Activated CD4-positive, alpha-beta T cell treated with anti-CD3 and anti-CD28 coated beads for 36 hours (primary cell): ENCODE measurements around the gene RBM38. TPM values are rescaled to one million over a fixed set of nuclear protein-coding genes. Genes with fewer than 3 reads are reported as not detected.

ENCODE experiments used
- ATAC-seq: fragments of 200-7000 bp; cut with Tn5 transposase; one replicate; pipeline ENCODE4 v1.10.0; 2021; ENCODE audit warnings: mild to moderate bottlenecking, moderate library complexity
- CTCF ChIA-PET: fragments of 350-600 bp; sonication (Branson Sonifier 250); formaldehyde crosslinking; loops from one replicate; lab custom pipeline; 2021; ENCODE audit warnings: antibody characterized with exemption; lab: Charles Lee
- POLR2A ChIA-PET: fragments of 350-600 bp; sonication (Branson Sonifier 250); formaldehyde crosslinking; loops from one replicate; lab custom pipeline; 2021; ENCODE audit warnings: antibody characterized with exemption, inconsistent platforms; lab: Charles Lee
- DNase-seq: peaks from one replicate; pipeline ENCODE4 v3.0.0-alpha.2; 2020
- H3K27ac Mint-ChIP-seq: one replicate; pipeline ENCODE4 v1.8.0; 2021; ENCODE audit warnings: mixed read lengths
- H3K27me3 Mint-ChIP-seq: one replicate; pipeline ENCODE4 v1.8.0; 2021; ENCODE audit warnings: mixed read lengths
- H3K36me3 Mint-ChIP-seq: one replicate; pipeline ENCODE4 v1.8.0; 2021; ENCODE audit warnings: low read depth, mixed read lengths
- H3K4me1 Mint-ChIP-seq: one replicate; pipeline ENCODE4 v1.8.0; 2021; ENCODE audit warnings: mixed read lengths
- H3K4me3 Mint-ChIP-seq: one replicate; pipeline ENCODE4 v1.8.0; 2021; ENCODE audit warnings: mild to moderate bottlenecking, moderate library complexity, mixed read lengths
- H3K9me3 Mint-ChIP-seq: one replicate; pipeline ENCODE4 v1.8.0; 2021; ENCODE audit warnings: low read depth, mixed read lengths
- intact Hi-C, 2 experiments: fragments of 100-400 bp; cut with DNase I in 1 of 2; cut with micrococcal nuclease in 1 of 2; formaldehyde crosslinking; loops; one replicate each; pipeline versions ENCODE4 v1.14.2 to v1.15.1; 2022 to 2024; cut with DNase I, micrococcal nuclease
- total RNA-seq, 2 experiments: library from RNA; stranded (reverse); gene quantifications; one replicate each; pipeline ENCODE4 v1.2.3, GENCODE V29; 2021

The RBM38 gene
- total RNA-seq, 2 experiments from 2014 or later = 96.5 to 101 TPM

DNA sequence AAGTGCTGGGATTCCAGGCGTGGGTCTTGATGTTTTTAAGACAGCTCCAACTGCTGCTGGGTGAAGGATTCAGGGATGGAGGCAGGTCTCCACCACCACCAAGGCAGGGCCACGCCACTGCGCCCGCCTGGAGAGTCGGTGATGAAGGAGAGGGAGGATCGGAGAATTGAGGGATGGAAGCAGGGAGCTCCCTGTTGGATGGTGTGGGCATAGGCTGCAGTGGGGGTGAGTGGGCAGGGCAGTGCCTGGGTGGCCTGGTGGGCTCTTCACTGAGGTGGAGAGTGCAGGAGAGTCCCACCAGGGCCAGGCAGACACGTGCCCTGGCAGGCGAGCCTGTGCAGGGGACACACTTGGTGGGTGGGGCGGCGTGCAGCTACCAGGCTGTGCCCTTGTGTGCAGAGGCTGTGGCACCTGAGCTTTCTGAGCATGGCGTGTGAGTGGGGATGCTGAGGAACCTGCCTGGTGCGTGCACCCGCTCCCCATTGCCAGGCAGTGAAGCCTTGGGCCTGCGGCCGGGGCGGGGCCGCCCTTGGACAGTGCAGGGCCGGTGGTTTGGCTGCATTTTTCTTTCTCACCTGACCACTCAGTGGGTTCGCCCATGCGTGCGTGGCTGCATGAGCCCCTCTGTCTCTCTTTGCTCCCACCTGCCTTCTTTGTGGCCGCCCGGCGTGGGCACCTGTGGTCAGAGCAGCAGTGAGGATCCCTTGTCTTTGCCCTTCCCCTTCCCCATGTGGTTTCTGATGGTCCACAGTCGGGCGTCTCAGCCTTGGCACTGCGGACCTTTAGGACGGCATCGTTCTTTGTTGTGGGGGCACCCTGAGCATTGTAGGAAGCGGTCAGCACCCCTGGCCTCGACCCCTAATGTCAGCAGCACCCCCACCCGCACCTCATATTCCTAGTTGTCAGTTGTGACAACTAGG is 11.3 kb downstream of the RBM38 start:
- intact Hi-C loops = no loop called here
- ATAC-seq (no peak), DNase-seq (no peak)
- Mint-ChIP-seq H3K27ac (peak overlapping the region; percentile 99), H3K27me3 (no peaks in the 10 kb centered on the region), H3K9me3 (no peaks in the 10 kb centered on the region), H3K4me1 (peaks cover 62% of the 10 kb centered on the region), H3K36me3 (peaks cover 75% of the 10 kb centered on the region), H3K4me3 (no peak overlapping the region)
- ChIA-PET POLR2A (interaction anchor here (0.6 to 0.9 kb wide), 2 partner anchors 11 to 13 kb away, joined by 3 read pairs; partner anchors contain the start of gene RBM38), CTCF (interaction anchor here (0.6 to 2.3 kb wide), 3 partner anchors 10 to 44 kb away, joined by 3 to 10 read pairs (median 8); no protein-coding TSS in a partner anchor)

DNA sequence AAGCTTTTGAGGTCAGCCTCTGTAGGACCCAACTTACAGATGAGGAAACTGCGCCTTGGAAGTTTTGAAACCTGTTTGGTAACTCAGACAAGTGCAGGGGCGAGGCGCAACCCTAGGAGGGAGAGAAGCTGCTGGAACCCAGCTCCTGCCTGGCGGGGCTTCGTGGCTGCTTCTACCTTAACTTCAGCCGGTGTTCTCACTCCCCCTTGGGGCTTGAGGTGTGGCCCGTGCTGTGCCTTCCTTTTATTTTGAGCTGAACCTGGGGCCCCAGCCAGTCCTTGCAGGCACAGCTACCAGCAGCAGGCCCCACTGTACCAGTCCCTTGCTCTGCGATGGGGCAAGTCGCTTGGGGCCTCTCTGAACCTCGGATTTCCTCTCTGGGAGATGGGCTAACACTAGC is 12.0 kb downstream of the RBM38 start:
- ATAC-seq (no peak), DNase-seq (no peak)
- Mint-ChIP-seq H3K36me3 (peaks cover 74% of the 10 kb centered on the region), H3K4me3 (no peak overlapping the region), H3K27me3 (no peaks in the 10 kb centered on the region), H3K9me3 (no peaks in the 10 kb centered on the region), H3K27ac (peak overlapping the region; percentile 67), H3K4me1 (peaks cover 55% of the 10 kb centered on the region)
- CTCF ChIA-PET = interaction anchor here (0.6 to 0.9 kb wide), 3 partner anchors 44 to 79 kb away, joined by 3 read pairs; no protein-coding TSS in a partner anchor
- intact Hi-C loops = no loop called here
- POLR2A ChIA-PET = no interaction called here

DNA sequence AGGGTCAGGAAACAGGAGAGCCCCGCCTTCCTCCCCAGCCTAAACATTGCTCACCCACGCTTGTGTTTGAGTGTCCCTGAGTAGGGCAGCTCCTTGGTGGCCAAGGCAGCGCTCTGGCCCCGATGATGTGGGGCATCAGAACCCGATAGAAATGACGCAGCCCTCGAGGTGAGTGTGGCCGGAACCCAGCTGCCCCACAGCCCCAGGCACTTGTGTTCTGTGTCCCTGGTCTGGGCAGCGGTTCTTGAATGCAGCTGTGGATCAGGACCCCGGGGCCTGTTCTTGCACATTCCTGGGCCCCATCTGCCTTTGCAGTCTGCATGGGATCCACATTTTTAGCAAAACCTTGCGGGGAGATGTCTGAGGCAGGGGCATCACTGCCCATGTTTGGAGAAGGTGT is 12.8 kb downstream of the RBM38 start:
- no peak for ATAC-seq
- Mint-ChIP-seq H3K4me3 (no peak overlapping the region), H3K27me3 (no peaks in the 10 kb centered on the region), H3K9me3 (no peaks in the 10 kb centered on the region), H3K4me1 (peaks cover 50% of the 10 kb centered on the region), H3K27ac (no peak overlapping the region), H3K36me3 (peaks cover 75% of the 10 kb centered on the region)
- intact Hi-C loops = no loop called here
- ChIA-PET POLR2A (no interaction called here), CTCF (interaction anchor here (0.9 to 1.0 kb wide), 3 partner anchors 9 to 58 kb away, joined by 3 read pairs; no protein-coding TSS in a partner anchor)
- DNase-seq = no peak

DNA sequence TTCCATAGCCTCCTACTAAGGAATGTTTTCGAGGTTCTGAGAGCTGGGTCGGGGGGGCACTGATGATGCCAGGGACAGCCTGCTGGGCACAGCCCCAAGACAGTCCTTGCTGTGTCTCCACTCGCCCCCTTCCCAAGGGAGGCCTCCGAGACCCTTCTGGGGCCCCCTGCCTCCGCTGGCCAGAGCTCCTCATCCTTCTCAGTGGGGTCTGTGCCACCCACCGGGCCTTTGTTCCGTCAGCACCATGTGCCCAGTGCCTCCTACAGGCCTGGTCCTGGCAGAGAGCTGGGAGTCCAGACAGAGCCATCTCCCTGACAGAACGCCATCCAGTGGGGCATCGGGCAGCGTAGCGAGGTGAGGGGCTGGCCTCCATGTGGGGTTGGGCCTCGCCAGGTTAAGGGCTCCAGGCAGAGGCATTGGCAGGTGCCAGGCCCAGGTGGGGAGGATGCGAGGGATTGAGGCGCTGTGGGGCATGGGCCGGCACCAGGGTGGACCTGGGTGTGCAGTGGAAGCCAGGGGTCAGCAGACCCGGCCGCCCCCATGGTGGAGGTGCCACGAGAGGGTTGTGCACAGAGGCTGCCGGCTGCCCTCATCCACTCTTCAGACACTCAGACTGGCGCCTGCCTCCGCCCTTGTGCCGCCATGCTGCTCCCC is 13.3 kb downstream of the RBM38 start:
- ATAC-seq = no peak
- no peaks in the 10 kb centered on the region for H3K9me3 Mint-ChIP-seq
- no peak for DNase-seq
- H3K27ac Mint-ChIP-seq = no peak overlapping the region
- peaks cover 74% of the 10 kb centered on the region for H3K36me3 Mint-ChIP-seq
- no peaks in the 10 kb centered on the region for H3K27me3 Mint-ChIP-seq
- ChIA-PET POLR2A (interaction anchor here (1.4 kb wide), 1 partner anchor 13 kb away, joined by 3 read pairs; no protein-coding TSS in a partner anchor), CTCF (interaction anchor here (0.9 to 1.0 kb wide), 2 partner anchors 9 to 11 kb away, joined by 3 read pairs; no protein-coding TSS in a partner anchor)
- H3K4me1 Mint-ChIP-seq = peaks cover 44% of the 10 kb centered on the region
- intact Hi-C loops = no loop called here
- H3K4me3 Mint-ChIP-seq = no peak overlapping the region

DNA sequence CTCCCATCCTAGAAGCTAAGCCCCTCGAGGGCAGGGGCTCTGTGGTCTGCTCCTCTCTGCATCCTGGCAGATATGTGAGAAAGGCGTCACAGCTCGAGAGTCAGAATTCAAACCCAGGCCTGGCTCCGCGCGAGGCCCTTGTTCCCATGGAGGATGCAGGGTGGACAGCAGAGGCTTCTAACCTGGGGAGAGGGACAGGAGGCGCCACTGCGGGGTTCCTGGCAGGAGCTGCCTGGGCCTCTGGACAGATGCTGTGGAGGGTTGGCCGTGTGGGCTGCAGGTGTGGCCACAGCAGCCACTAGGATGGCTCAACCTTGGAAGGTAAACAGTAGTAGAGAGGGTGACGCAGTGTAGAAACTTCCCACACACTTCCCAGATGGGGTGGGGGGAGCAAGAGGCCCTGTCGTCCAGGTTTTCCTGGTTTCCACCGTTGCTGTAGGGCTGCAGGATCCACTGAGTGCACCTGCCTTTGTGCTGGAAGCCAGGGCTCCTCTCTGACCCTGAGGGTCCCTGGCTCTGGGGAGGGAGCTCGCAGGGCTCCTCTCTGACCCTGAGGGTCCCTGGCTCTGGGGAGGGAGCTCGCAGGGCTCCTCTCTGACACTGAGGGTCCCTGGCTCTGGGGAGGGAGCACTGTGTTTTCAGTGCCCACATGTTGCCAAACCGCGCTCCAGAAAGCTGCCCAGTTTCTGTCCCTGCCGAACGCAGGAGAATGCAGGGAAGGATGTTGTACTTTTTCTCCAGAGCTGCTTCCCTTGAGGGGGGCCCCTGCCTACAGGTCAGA is 14.2 kb downstream of the RBM38 start:
- intact Hi-C loops = no loop called here
- DNase-seq (no peak), ATAC-seq (no peak)
- no peaks in the 10 kb centered on the region for H3K9me3 Mint-ChIP-seq
- POLR2A ChIA-PET = interaction anchor here (1.4 kb wide), 1 partner anchor 13 kb away, joined by 3 read pairs; no protein-coding TSS in a partner anchor
- H3K36me3 Mint-ChIP-seq = peaks cover 68% of the 10 kb centered on the region
- CTCF ChIA-PET = no interaction called here
- no peak overlapping the region for H3K4me3 Mint-ChIP-seq
- H3K27me3 Mint-ChIP-seq = no peaks in the 10 kb centered on the region
- peaks cover 36% of the 10 kb centered on the region for H3K4me1 Mint-ChIP-seq
- H3K27ac Mint-ChIP-seq = no peak overlapping the region

DNA sequence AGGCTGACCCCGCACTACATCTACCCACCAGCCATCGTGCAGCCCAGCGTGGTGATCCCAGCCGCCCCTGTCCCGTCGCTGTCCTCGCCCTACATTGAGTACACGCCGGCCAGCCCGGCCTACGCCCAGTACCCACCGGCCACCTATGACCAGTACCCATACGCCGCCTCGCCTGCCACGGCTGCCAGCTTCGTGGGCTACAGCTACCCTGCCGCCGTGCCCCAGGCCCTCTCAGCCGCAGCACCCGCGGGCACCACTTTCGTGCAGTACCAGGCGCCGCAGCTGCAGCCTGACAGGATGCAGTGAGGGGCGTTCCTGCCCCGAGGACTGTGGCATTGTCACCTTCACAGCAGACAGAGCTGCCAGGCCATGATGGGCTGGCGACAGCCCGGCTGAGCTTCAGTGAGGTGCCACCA is 16.4 kb downstream of the RBM38 start:
- Mint-ChIP-seq H3K9me3 (no peaks in the 10 kb centered on the region), H3K27ac (no peak overlapping the region), H3K4me3 (no peak overlapping the region), H3K36me3 (peaks cover 48% of the 10 kb centered on the region), H3K27me3 (no peaks in the 10 kb centered on the region), H3K4me1 (peaks cover 19% of the 10 kb centered on the region)
- intact Hi-C loops = no loop called here
- ATAC-seq (no peak), DNase-seq (no peak)
- POLR2A ChIA-PET = no interaction called here
- CTCF ChIA-PET = no interaction called here

DNA sequence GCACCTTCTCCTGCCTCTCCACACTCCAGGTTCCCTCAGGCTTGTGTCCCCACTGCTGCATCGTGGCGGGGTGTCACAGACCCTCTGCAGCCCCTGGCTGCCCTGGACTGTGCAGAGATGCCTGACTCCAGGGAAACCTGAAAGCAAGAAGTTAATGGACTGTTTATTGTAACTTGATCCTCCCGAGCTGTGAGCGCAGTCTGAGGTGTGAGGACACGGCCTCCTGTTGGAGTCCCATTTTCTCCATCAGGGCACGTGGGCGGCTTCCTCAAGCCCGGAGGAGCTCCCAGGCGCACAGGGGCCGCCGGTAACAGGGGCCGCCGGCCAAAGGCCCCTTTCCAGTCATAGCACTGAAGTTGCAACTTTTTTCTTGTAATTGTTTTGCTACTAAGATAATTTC is 16.9 kb downstream of the RBM38 start:
- CTCF ChIA-PET = no interaction called here
- intact Hi-C loops = no loop called here
- no peak for ATAC-seq
- POLR2A ChIA-PET = no interaction called here
- Mint-ChIP-seq H3K27ac (no peak overlapping the region), H3K4me3 (no peak overlapping the region), H3K4me1 (peaks cover 13% of the 10 kb centered on the region), H3K9me3 (no peaks in the 10 kb centered on the region), H3K27me3 (no peaks in the 10 kb centered on the region), H3K36me3 (peaks cover 42% of the 10 kb centered on the region)
- no peak for DNase-seq

DNA sequence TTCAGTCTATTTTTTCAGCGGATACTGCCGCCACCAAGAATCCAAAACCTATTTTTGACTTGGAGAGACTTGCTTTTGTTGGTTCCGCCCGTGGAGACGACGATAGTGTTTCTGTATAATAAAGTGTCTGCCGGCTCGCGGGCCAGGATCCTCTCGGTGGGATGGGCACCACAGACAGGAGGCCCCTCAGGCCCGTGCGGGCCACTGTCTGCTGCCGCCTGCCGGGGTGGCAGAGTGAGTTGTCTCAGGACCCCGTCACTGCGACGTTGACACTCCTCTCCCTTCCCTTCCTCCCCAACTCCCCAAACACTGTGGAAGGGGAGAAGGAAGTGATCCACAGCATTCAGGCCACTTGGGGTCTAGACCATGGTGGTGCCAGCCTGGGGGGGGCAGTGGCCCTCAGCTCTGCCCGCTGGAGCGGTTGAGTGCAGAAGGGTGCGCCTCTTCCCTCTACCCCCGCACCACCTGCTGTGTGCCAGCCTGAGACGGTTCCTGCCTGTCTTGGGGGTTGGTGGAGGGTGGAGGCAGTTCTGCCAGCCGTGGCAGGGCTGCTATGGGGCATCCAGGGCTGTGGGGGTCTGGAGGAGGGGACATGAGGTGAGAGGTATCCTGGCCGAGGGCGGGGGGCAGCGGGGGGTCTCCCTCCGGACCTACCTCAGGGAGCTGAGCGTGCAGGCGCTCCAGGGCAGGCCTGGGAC is 17.5 kb downstream of the RBM38 start:
- intact Hi-C loops = no loop called here
- Mint-ChIP-seq H3K4me1 (peaks cover 8% of the 10 kb centered on the region), H3K9me3 (no peaks in the 10 kb centered on the region), H3K36me3 (peaks cover 38% of the 10 kb centered on the region), H3K27ac (no peak overlapping the region), H3K4me3 (no peak overlapping the region), H3K27me3 (no peaks in the 10 kb centered on the region)
- ATAC-seq (no peak), DNase-seq (no peak)
- POLR2A ChIA-PET = interaction anchor here (0.6 kb wide), 1 partner anchor 12 kb away, joined by 3 read pairs; no protein-coding TSS in a partner anchor
- CTCF ChIA-PET = interaction anchor here (0.7 kb wide), 2 partner anchors 24 to 211 kb away, joined by 3 read pairs; no protein-coding TSS in a partner anchor

DNA sequence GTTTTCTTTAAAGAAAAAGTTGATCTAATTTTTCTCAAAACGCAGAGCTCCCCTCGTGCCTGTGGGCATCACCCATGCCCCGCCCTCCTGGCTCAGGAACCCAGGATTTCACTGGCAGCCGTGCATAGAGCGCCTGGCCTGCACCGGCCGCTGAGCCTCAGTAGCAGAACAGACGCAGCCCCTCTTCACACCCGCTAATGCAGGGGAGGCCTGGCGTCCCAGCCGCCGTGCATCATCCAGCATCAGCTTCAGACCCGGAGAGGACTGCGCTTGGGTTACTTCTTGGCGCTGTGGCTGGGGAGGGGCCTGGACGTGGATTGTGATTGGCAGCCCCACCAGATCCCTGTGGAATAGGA is 18.1 kb downstream of the RBM38 start:
- ChIA-PET CTCF (interaction anchor here (0.7 kb wide), 2 partner anchors 24 to 210 kb away, joined by 3 read pairs; no protein-coding TSS in a partner anchor), POLR2A (interaction anchor here (0.6 kb wide), 1 partner anchor 11 kb away, joined by 3 read pairs; no protein-coding TSS in a partner anchor)
- Mint-ChIP-seq H3K36me3 (peaks cover 32% of the 10 kb centered on the region), H3K27ac (no peak overlapping the region), H3K4me1 (peaks cover 3% of the 10 kb centered on the region), H3K4me3 (no peak overlapping the region), H3K9me3 (no peaks in the 10 kb centered on the region), H3K27me3 (no peaks in the 10 kb centered on the region)
- intact Hi-C loops = no loop called here
- no peak for DNase-seq
- ATAC-seq = no peak

DNA sequence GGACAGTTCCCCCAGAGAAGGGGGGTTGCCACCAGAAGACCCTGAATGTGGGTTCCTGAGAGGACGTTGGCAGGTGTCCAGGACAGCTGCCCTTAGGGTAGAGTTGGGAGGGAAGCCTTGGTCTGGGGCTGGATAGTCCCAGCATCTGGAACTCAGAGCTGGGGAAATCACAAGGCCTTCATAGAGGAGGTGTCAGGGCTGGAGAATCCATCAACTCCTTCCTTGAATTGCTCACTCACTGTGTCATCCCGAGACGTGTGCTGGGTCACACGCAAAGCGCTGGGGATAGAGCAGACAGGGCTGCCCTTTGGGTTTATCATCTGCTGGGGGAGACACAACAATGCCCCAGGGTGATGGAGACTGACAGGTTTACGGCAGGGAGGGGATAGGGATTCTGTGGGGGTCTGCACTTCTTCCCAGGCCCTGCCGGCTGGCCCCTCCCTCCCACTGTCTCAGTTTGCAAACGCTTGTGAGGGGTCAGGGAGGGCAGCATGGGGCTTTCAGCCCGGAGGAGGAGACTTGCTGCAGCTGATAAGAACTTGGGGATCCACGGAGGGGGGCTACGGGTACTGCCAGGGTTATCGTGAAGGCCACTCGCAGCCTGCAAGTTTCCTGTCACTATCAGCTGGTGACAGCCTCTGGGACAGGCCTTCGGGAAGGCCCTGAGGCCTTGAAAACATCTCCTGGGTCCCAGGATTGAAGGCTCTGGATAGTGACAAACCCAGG is 18.6 kb downstream of the RBM38 start:
- Mint-ChIP-seq H3K4me1 (peaks cover 3% of the 10 kb centered on the region), H3K36me3 (peaks cover 28% of the 10 kb centered on the region), H3K27ac (peak overlapping the region; percentile 13), H3K4me3 (no peak overlapping the region), H3K9me3 (no peaks in the 10 kb centered on the region), H3K27me3 (no peaks in the 10 kb centered on the region)
- intact Hi-C loops = no loop called here
- ATAC-seq (peak; percentile 18), DNase-seq (no peak)
- ChIA-PET CTCF (interaction anchor here (0.7 kb wide), 2 partner anchors 23 to 209 kb away, joined by 3 read pairs; no protein-coding TSS in a partner anchor), POLR2A (no interaction called here)
